ENCODE data around the gene HNF1A.

HNF1A gene

GRCh38 chr12:120950807-120951206 is 27.5 kb upstream of the HNF1A start:
- H3K79me1 ChIP-seq (ENCODE audit: low read length) = no peaks in the 10 kb centered on the region
- no peaks in the 10 kb centered on the region for H3K27me3 ChIP-seq (ENCODE audit: insufficient read depth, low read length, poor library complexity)
- H3K9ac ChIP-seq (ENCODE audit: low read length) = no peak overlapping the region
- H2AK5ac ChIP-seq (ENCODE audit: low read length) = no peak overlapping the region
- no peak overlapping the region for H4K5ac ChIP-seq (ENCODE audit: low read length)
- H3K4me1 ChIP-seq (ENCODE audit: control insufficient read depth, low read depth, low read length) = no peaks in the 10 kb centered on the region
- no peak overlapping the region for H3K4ac ChIP-seq (ENCODE audit: low read depth, low read length)
- no peak overlapping the region for H3K4me3 ChIP-seq (ENCODE audit: low read length)
- no peak overlapping the region for H2BK5ac ChIP-seq (ENCODE audit: low read length)
- no peak overlapping the region for H3K18ac ChIP-seq (ENCODE audit: low read length)
- no peak overlapping the region for H3K56ac ChIP-seq (ENCODE audit: low read length)
- no peak overlapping the region for H3K27ac ChIP-seq (ENCODE audit: low read depth, low read length)
- WGBS (ENCODE audit: extremely low coverage, insufficient coverage, low lambda C conversion rate) = no CpG with 5 or more reads among the region's 5 CpGs
- no peak overlapping the region for H3K23ac ChIP-seq (ENCODE audit: low read length)
- no peak overlapping the region for H4K8ac ChIP-seq (ENCODE audit: low read depth, low read length)
- no peak overlapping the region for H2BK15ac ChIP-seq (replicated peaks; ENCODE audit: low read depth)
- H3K79me2 ChIP-seq (ENCODE audit: control insufficient read depth, insufficient read depth, low read length) = no peaks in the 10 kb centered on the region
- no peak overlapping the region for H2BK120ac ChIP-seq (ENCODE audit: low read depth, low read length)
- no peak overlapping the region for H3K4me2 ChIP-seq (ENCODE audit: low read length)
- no peak for DNase-seq
- no peaks in the 10 kb centered on the region for H3K36me3 ChIP-seq (ENCODE audit: control insufficient read depth, insufficient read depth, low read length)

DNA sequence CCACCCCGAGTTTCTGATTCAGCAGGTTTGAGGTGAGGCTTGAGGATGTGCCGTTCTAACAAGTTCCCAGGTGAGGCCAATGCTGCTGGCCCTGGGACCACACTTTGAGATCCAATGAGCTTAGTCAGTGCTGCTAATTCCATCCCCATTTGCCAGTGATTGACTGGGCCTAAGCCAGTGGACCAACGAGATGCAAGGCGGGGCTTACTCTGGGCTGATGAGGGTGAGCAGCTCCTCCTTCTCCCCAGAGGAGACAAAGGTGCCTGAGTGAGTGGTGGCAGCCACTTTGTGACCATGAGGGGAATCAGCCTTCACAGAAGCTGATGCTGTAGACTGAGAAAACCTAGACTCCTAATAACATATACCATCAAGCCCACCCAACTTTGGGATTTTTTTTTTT is 23.1 kb upstream of the HNF1A start:
- H2BK5ac ChIP-seq (ENCODE audit: low read length) = no peak overlapping the region
- H3K9ac ChIP-seq (ENCODE audit: low read length) = no peak overlapping the region
- no peaks in the 10 kb centered on the region for H3K79me1 ChIP-seq (ENCODE audit: low read length)
- no peak overlapping the region for H3K4me3 ChIP-seq (ENCODE audit: low read length)
- no peaks in the 10 kb centered on the region for H3K36me3 ChIP-seq (ENCODE audit: control insufficient read depth, insufficient read depth, low read length)
- no peak overlapping the region for H3K56ac ChIP-seq (ENCODE audit: low read length)
- H4K5ac ChIP-seq (ENCODE audit: low read length) = no peak overlapping the region
- H3K23ac ChIP-seq (ENCODE audit: low read length) = no peak overlapping the region
- H3K4me2 ChIP-seq (ENCODE audit: low read length) = no peak overlapping the region
- H3K27me3 ChIP-seq (ENCODE audit: insufficient read depth, low read length, poor library complexity) = no peaks in the 10 kb centered on the region
- H4K8ac ChIP-seq (ENCODE audit: low read depth, low read length) = no peak overlapping the region
- DNase-seq = peak; percentile 26
- H3K4me1 ChIP-seq (ENCODE audit: control insufficient read depth, low read depth, low read length) = no peaks in the 10 kb centered on the region
- H3K4ac ChIP-seq (ENCODE audit: low read depth, low read length) = no peak overlapping the region
- no peak overlapping the region for H2BK15ac ChIP-seq (replicated peaks; ENCODE audit: low read depth)
- H3K27ac ChIP-seq (ENCODE audit: low read depth, low read length) = no peak overlapping the region
- H2BK120ac ChIP-seq (ENCODE audit: low read depth, low read length) = no peak overlapping the region
- H2AK5ac ChIP-seq (ENCODE audit: low read length) = no peak overlapping the region
- H3K18ac ChIP-seq (ENCODE audit: low read length) = no peak overlapping the region
- no CpG with 5 or more reads among the region's 4 CpGs for WGBS (ENCODE audit: extremely low coverage, insufficient coverage, low lambda C conversion rate)
- H3K79me2 ChIP-seq (ENCODE audit: control insufficient read depth, insufficient read depth, low read length) = no peaks in the 10 kb centered on the region

GRCh38 chr12:120956579-120957300 is 21.6 kb upstream of the HNF1A start:
- Histone ChIP-seq H4K5ac (ENCODE audit: low read length) (no peak overlapping the region), H3K23ac (ENCODE audit: low read length) (no peak overlapping the region), H3K4me3 (ENCODE audit: low read length) (no peak overlapping the region), H3K27ac (ENCODE audit: low read depth, low read length) (no peak overlapping the region), H4K8ac (ENCODE audit: low read depth, low read length) (no peak overlapping the region), H2AK5ac (ENCODE audit: low read length) (no peak overlapping the region), H3K36me3 (ENCODE audit: control insufficient read depth, insufficient read depth, low read length) (no peaks in the 10 kb centered on the region), H3K4ac (ENCODE audit: low read depth, low read length) (no peak overlapping the region), H3K79me2 (ENCODE audit: control insufficient read depth, insufficient read depth, low read length) (no peaks in the 10 kb centered on the region), H3K4me1 (ENCODE audit: control insufficient read depth, low read depth, low read length) (no peaks in the 10 kb centered on the region), H3K4me2 (ENCODE audit: low read length) (no peak overlapping the region), H3K27me3 (ENCODE audit: insufficient read depth, low read length, poor library complexity) (no peaks in the 10 kb centered on the region), H3K18ac (ENCODE audit: low read length) (no peak overlapping the region), H3K56ac (ENCODE audit: low read length) (no peak overlapping the region), H3K79me1 (ENCODE audit: low read length) (no peaks in the 10 kb centered on the region), H2BK120ac (ENCODE audit: low read depth, low read length) (no peak overlapping the region), H2BK5ac (ENCODE audit: low read length) (no peak overlapping the region), H2BK15ac (replicated peaks; ENCODE audit: low read depth) (no peak overlapping the region), H3K9ac (ENCODE audit: low read length) (no peak overlapping the region)
- DNase-seq = no peak
- WGBS (ENCODE audit: extremely low coverage, insufficient coverage, low lambda C conversion rate) = no CpG with 5 or more reads among the region's 5 CpGs

GRCh38 chr12:120959111-120959878 is 19.0 kb upstream of the HNF1A start:
- Histone ChIP-seq H3K27me3 (ENCODE audit: insufficient read depth, low read length, poor library complexity) (no peaks in the 10 kb centered on the region), H3K4me1 (ENCODE audit: control insufficient read depth, low read depth, low read length) (no peaks in the 10 kb centered on the region), H3K79me2 (ENCODE audit: control insufficient read depth, insufficient read depth, low read length) (no peaks in the 10 kb centered on the region), H3K23ac (ENCODE audit: low read length) (no peak overlapping the region), H3K4me2 (ENCODE audit: low read length) (no peak overlapping the region), H2BK120ac (ENCODE audit: low read depth, low read length) (no peak overlapping the region), H3K36me3 (ENCODE audit: control insufficient read depth, insufficient read depth, low read length) (no peaks in the 10 kb centered on the region), H3K18ac (ENCODE audit: low read length) (no peak overlapping the region), H2BK15ac (replicated peaks; ENCODE audit: low read depth) (no peak overlapping the region), H4K5ac (ENCODE audit: low read length) (no peak overlapping the region), H3K56ac (ENCODE audit: low read length) (no peak overlapping the region), H3K27ac (ENCODE audit: low read depth, low read length) (no peak overlapping the region), H3K4ac (ENCODE audit: low read depth, low read length) (no peak overlapping the region), H4K8ac (ENCODE audit: low read depth, low read length) (no peak overlapping the region), H2AK5ac (ENCODE audit: low read length) (no peak overlapping the region), H3K79me1 (ENCODE audit: low read length) (no peaks in the 10 kb centered on the region), H3K4me3 (ENCODE audit: low read length) (no peak overlapping the region), H2BK5ac (ENCODE audit: low read length) (no peak overlapping the region), H3K9ac (ENCODE audit: low read length) (no peak overlapping the region)
- no peak for DNase-seq
- WGBS (ENCODE audit: extremely low coverage, insufficient coverage, low lambda C conversion rate) = no CpG with 5 or more reads among the region's 13 CpGs

DNA sequence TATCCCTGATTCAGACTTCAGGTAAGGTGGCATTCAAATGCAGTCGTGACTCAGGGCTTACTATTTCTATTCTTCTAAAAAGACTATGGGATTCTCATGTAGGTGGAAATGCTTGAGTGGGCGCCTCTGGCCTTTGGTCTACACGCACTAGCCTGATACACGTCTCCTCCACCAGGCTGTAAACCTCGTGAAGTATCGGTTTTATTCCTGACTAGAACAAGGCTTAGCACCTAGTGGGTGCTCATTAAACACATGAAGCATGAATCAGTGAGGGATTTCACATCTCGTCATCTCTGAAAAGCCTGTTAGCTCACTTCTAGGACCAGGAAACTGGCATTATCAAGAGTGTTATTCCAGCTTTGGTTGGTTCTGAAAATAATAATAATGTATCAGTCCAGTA is 17.7 kb upstream of the HNF1A start:
- Histone ChIP-seq H3K4me2 (ENCODE audit: low read length) (no peak overlapping the region), H3K79me2 (ENCODE audit: control insufficient read depth, insufficient read depth, low read length) (no peaks in the 10 kb centered on the region), H3K4me3 (ENCODE audit: low read length) (no peak overlapping the region), H2AK5ac (ENCODE audit: low read length) (no peak overlapping the region), H3K4ac (ENCODE audit: low read depth, low read length) (no peak overlapping the region), H3K27me3 (ENCODE audit: insufficient read depth, low read length, poor library complexity) (no peaks in the 10 kb centered on the region), H3K56ac (ENCODE audit: low read length) (no peak overlapping the region), H4K5ac (ENCODE audit: low read length) (no peak overlapping the region), H3K4me1 (ENCODE audit: control insufficient read depth, low read depth, low read length) (no peaks in the 10 kb centered on the region), H3K23ac (ENCODE audit: low read length) (no peak overlapping the region), H4K8ac (ENCODE audit: low read depth, low read length) (no peak overlapping the region), H3K18ac (ENCODE audit: low read length) (no peak overlapping the region), H3K79me1 (ENCODE audit: low read length) (no peaks in the 10 kb centered on the region), H2BK15ac (replicated peaks; ENCODE audit: low read depth) (no peak overlapping the region), H3K36me3 (ENCODE audit: control insufficient read depth, insufficient read depth, low read length) (no peaks in the 10 kb centered on the region), H3K27ac (ENCODE audit: low read depth, low read length) (no peak overlapping the region), H3K9ac (ENCODE audit: low read length) (no peak overlapping the region), H2BK5ac (ENCODE audit: low read length) (no peak overlapping the region), H2BK120ac (ENCODE audit: low read depth, low read length) (no peak overlapping the region)
- no CpG with 5 or more reads among the region's 7 CpGs for WGBS (ENCODE audit: extremely low coverage, insufficient coverage, low lambda C conversion rate)
- no peak for DNase-seq
